ENCODE data around the gene SPDYE8. TPM values are rescaled to one million over a fixed set of nuclear protein-coding genes. Genes with fewer than 3 reads are reported as not detected.
"Not testable (repeated sequence)": the region's sequence is repeated elsewhere in the genome, so short reads cannot be mapped to it uniquely, and the experiment has no call there.

The SPDYE8 gene, protein sequence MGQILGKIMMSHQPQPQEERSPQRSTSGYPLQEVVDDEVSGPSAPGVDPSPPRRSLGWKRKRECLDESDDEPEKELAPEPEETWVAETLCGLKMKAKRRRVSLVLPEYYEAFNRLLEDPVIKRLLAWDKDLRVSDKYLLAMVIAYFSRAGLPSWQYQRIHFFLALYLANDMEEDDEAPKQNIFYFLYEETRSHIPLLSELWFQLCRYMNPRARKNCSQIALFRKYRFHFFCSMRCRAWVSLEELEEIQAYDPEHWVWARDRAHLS
- total RNA-seq, result not detected in 2 replicates
- polyA plus RNA-seq (2012), result 0.33 TPM

DNA sequence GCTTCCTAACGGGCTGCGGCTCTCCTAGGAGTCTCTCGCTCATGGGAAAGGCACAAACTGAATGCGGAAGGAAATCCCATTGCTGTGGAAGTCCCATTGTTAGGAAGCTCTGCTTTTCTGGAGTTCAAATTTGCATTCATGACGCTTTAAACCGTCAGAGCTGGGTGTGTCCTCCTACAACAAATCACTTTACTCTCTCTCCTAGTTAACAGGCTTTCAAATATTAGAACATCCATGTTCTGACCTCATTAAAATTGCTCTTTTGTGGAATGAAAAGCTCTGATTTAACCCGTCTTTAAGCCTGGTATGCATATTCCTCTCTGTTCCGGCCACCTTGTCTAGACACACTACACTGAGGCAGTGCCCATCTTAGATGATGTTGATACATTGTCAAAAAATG is at the start of gene SPDYE8:
TSS of gene SPDYE8 (minus strand) at position 101 of the 400 bp plus-strand sequence. CDS start 1,800 bp downstream, outside the sequence.
- DNase-seq (ENCODE audit: low read depth), result not testable (repeated sequence)

DNA sequence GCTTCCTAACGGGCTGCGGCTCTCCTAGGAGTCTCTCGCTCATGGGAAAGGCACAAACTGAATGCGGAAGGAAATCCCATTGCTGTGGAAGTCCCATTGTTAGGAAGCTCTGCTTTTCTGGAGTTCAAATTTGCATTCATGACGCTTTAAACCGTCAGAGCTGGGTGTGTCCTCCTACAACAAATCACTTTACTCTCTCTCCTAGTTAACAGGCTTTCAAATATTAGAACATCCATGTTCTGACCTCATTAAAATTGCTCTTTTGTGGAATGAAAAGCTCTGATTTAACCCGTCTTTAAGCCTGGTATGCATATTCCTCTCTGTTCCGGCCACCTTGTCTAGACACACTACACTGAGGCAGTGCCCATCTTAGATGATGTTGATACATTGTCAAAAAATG is 28.2 kb upstream of the SPDYE8 start, which contains the start of gene SPDYE11:
TSS of gene SPDYE11 (minus strand) at position 101 of the 400 bp plus-strand sequence. CDS start 1,800 bp downstream, outside the sequence.
- DNase-seq (ENCODE audit: low read depth), result not testable (repeated sequence)

DNA sequence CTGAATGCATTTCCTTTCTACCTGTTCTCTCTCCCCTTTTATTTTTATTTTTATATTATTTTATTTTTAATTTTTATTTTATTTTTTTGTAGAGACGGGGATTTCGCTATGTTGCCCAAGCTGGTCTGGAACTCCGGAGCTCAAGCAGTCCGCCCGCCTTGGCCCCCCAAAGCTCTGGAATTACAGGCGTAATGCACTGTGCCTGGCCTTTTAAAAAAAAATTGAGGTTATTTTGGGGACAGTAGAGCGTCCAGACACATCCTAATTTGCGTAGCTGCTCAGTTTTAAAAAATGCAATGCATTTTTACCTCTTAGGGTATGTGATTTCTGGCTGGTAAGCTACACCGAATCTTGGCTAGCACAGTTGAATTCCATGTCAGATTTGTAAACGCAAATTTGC is 23.1 kb downstream of the SPDYE8 start:
- DNase-seq (ENCODE audit: low read depth), result peak; percentile 0

DNA sequence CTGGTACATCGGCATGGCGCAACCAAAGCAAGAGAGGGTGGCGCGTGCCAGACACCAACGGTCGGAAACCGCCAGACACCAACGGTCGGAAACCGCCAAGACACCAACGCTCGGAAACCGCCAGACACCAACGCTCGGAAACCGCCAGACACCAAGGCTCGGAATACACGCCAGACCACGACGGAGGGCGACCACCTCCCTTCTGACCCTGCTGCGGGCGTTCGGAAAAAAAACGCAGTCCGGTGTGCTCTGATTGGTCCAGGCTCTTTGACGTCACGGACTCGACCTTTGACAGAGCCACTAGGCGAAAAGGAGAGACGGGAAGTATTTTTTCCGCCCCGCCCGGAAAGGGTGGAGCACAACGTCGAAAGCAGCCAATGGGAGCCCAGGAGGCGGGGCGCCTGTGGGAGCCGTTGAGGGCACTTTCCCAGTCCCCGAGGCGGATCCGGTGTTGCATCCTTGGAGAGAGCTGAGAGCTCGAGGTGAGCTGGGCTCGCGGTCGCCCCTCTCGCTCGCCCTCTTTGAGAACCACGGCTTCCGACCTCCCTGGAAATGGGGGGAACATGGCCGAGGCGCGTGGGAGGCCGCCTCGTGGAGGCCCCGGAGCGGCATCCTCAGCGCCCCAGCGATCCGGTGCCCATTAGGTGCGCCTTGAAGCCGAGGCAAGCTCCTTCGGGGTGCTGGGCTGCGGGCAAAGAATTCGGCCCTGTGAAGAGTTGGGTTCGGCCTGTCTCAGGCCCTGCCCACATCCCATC is 23.7 kb downstream of the SPDYE8 start:
- not testable (repeated sequence) for DNase-seq (ENCODE audit: low read depth)

DNA sequence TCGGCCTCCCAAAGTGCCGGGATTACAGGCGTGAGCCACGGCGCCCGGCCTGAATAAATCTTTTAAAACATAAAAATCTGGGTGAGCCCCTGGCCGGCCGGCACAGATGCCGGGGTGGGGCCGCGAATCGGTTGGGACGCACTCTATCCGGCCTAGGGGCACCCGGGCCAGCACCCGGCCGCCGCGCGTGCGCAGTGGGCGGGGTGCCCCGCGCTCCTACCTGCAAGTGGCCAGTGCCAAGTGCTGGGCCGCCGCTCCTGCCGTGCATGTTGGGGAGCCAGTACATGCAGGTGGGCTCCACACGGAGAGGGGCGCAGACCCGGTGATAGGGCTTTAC is 24.2 kb downstream of the SPDYE8 start:
- DNase-seq (ENCODE audit: low read depth), result not testable (repeated sequence)

DNA sequence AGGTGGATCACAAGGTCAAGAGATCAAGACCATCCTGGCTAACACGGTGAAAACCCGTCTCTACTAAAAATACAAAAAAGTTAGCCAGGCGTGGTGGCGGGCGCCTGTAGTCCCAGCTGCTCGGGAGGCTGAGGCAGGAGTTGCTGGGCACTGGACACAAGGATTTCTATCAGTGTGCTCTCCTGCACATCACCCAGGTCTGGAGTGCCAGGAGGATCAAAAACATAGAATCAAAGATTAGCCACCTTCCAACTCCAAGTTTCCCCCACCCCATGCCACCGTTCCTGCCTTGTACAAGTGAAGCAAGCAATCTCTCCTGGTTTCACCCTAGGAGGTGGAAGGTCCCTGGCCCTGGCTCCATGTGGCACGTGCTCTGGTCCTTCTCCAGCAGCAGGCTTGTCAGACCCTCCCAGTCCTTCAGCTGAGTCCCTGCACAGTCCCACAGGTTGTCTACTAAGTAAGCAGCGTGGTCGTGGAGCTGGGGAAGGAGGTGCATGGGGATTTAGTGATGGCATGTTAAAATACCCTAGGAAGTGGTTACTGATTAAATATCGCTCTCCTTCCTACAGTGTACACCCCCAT is 31.6 kb downstream of the SPDYE8 start:
- not testable (repeated sequence) for DNase-seq (ENCODE audit: low read depth)

DNA sequence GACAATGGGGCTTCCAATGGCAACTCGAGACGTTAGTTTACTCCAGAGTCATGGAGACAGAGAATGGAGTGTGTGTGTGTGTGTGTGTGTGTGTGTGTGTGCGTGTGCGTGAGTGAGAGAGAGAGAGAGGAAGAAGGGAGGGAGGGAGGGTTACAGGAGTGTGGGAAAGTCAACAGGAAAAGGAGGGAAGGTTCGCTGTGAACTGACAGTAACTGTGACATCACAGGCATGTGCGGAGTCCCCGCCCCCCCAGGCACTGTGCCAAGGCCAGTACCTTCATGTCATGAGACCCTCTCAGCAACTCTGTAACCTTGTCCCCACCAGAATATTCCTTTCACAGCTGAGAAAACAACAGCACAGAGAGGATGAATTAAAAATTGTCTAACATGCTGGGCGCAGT is 32.1 kb downstream of the SPDYE8 start:
- not testable (repeated sequence) for DNase-seq (ENCODE audit: low read depth)

DNA sequence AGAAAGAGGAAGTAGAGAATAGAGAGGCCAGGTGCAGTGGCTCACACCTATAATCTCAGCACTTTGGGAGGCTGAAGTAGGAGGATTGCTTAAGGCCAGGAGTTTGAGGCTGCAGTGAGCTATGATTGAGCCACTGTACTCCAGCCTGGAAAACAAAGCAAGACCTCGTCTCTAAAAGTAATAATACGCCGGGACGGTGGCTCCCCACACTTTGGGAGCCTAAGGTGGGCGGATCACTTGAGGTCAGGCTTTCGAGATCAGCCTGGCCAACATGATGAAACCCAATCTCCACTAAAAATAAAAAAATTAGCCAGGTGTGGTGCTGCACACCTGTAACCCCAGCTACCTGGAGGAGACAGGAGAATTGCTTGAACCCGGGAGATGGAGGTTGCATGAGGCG is 34.1 kb downstream of the SPDYE8 start:
- DNase-seq (ENCODE audit: low read depth), result not testable (repeated sequence)

DNA sequence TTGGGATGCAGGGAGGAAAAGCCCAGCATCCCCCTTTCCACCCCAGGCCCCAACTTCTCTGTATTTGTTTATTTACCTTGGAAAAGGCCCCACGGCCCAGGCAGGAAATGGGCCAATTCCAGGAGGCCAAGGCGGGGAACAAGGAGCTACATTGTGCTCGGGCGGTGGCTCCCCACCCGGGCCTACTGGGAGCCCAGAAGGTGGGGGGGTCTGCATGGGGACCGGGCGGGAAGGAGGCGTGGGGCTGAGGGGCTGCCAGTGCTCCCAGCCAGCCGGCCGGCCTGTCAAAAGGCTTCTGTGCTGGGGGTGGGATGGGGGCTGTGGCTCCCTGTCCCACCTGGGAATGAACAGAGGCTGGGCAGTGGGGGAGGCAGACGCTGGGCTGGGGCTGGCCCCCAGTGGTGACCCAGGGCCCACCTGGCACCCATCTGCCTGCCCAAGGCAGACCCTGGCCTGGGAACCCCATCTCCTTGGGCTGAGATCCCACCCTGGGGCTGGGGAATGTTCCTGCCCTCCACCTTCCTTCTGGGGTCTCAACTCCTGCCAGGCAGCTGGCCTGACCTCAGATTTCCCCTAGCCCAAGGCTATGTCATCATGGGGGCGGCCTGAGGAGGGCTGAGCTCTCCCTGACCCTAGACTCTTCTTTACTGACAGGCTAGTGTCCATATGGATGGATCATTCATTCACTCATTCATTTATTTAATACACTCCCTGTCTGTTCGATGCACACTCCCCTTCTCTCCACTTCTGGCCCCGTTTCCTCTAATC is 39.2 kb downstream of the SPDYE8 start:
- DNase-seq (ENCODE audit: low read depth), result not testable (repeated sequence)

DNA sequence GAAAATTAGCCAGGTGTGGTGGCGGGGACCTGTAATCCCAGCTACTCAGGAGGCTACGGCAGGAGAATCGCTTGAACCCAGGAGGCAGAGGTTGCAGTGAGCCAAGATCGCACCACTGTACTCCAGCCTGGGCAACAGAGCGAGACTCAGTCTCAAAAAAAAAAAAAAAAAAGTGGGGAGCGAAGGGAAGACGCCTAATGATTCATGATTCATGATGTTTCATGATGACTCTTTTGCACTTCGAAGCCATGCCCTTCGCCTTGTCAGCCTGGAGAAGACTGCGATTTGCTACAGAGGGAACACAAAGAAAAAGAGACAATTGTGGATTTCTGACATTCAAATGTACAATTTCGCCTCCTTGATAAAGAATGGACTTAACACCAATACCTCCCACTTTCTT is 47.5 kb downstream of the SPDYE8 start:
- not testable (repeated sequence) for DNase-seq (ENCODE audit: low read depth)

DNA sequence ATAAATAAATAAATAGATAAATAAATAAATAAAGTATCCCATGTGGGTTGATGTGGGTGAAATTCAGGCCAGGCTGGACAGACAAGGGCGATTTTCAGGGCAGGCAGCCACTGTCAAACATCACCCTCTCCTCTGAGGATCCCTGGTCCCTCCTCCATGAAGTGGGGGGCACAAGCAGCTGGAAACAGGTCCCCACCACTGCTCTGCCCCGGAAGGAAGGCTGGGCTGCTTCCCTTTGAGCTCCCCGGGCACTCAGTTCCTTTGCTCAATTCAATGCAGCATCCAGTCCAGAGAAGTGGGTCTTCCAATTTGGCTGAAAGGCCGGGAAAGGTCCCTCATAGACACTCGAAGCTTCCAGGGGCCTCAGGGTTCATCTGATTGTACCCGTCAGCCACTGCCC is 49.2 kb downstream of the SPDYE8 start:
- not testable (repeated sequence) for DNase-seq (ENCODE audit: low read depth)

DNA sequence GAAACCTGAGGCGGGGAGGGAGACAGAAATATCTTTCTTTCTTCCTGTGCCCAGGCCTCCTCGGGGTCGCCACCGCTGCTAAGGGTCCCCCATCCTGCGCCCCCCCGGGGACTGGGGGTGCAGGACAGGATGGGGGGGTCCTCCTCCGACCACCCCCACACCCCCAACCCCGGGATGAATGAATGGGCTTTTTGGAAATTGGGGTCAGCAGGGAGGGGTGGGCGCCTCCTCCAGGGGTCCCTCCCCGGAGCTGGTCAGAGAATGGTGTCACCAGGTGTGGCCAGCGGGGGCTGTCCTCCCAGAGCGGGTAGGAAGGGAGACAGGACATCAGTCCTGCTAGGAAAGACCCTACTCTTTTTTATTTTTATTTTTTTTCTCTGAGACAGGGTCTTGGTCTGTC is 53.1 kb downstream of the SPDYE8 start:
- DNase-seq (ENCODE audit: low read depth), result not testable (repeated sequence)

DNA sequence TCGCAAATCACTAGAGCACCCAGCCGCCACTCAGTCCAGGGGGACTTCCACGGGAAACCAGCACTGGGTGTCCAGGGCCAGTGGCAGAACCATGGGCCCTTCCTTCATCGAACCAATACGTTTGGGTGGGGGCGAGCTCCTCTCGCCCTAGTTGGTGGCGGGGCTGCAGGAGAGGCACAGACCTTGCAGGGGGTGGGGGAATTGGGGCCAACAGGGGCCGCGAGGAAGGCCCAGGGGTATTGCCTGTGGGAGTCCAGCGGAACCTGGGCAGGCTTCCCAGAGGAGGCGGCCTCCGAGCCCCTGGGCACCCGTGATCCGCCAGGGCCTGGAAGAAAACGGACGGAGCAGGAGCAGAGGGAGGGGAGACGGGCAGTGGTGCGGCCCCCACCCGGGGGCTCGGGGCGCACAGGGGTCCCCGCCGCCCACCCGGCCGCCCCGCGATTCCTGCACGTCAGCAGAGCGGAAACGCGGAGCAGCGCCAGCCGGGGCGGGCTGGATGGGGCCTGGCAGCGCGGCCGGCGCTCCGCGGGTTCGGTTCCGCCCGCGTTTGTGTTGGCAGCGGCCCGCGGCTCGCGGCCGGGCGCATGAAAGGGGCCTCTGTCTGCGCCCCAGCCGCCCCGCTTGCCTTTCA is 53.8 kb downstream of the SPDYE8 start:
- DNase-seq (ENCODE audit: low read depth), result not testable (repeated sequence)

DNA sequence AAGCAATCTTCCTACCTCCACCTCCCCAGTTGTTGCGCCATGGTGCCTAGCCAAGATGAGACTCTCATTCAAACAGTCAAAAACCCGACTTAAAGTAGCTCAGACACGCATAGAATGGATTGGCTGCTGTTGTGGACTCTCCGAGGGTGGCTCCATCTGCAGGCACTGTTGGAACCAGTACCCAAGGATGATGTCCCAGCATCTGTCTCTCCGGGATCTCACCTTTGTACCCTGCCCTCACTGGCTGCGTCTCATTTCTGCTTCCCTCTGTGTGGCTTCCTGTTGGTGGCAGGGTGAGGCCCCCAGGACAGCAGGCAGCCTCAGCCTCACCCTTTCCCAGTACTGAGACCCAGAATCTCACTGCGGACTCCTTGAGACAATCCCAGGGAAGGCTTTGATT is 54.8 kb downstream of the SPDYE8 start:
- not testable (repeated sequence) for DNase-seq (ENCODE audit: low read depth)

DNA sequence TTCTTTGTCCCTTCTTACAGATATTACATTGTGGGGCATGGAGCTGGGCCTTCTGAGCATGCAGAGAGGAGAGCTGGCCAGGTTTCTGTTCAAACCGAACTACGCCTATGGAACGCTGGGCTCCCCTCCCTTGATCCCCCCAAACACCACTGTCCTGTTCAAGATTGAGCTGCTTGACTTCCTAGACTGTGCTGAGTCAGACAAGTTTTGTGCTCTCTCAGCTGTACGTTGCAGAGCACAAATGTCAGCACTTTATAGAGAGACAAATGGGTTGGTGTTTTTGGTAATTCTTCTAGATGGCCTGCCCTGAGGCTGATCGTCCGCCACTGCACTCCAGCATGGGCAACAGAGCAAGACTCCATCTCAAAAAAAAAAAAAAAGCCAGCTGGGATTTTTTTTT is 58.1 kb downstream of the SPDYE8 start:
- not testable (repeated sequence) for DNase-seq (ENCODE audit: low read depth)

Other genes with a start within 250 kb of the SPDYE8 start
- gene TYW1B, start 201.6 kb downstream of the SPDYE8 start, total RNA-seq, result 3.2 and 4.4 TPM in 2 replicates
- 7.0 and 8.1 TPM in 2 replicates for gene POM121, start 104.7 kb downstream of the SPDYE8 start, total RNA-seq
- gene TRIM74, start 60.3 kb downstream of the SPDYE8 start, total RNA-seq, result not detected in 2 replicates
- 0.08 and 0.26 TPM in 2 replicates for gene SPDYE11, start 28.1 kb upstream of the SPDYE8 start, total RNA-seq
- 0.08 and 0.26 TPM in 2 replicates for gene SPDYE9, start 56.3 kb upstream of the SPDYE8 start, total RNA-seq

Data from myocyte (in vitro differentiated cells).